Renal cortex interstitium (tissue), 11 donors: ENCODE measurements around the gene ZNF784. TPM values are rescaled to one million over a fixed set of nuclear protein-coding genes. Genes with fewer than 3 reads are reported as not detected.

Source experiments
- DNase-seq, 11 donors: peaks; one replicate each; pipeline ENCODE4 v3.0.0-alpha.2; 2013; ENCODE audit warnings: low read depth in 9 of 11, low spot score in 4 of 11; ENCODE audit errors: extremely low read depth in 1 of 11
- polyA plus RNA-seq, 3 donors: library from polyadenylated mRNA; unstranded; fragments of 120-200 nt; gene quantifications; one replicate each; pipeline ENCODE4 v1.2.1, GENCODE V29; 2013; ENCODE audit not compliant: insufficient read length in 3 of 3

Gene ZNF784
- polyA plus RNA-seq, 3 donors = 8.7 to 13.6 (median 12.7) TPM

GRCh38 chr19:55647732-55648584 is 23.6 kb upstream of the ZNF784 start, which contains the start of gene CCDC106:
Gene CCDC106, plus strand, starts transcription at chr19:55648212. Its CDS starts 835 bp downstream, at chr19:55649047.
- DNase-seq = peak in 5 of 11 donors; percentile 59 to 79 (median 74)

- no peak for DNase-seq
These were observed 22.7 kb upstream of the ZNF784 start for GRCh38 chr19:55646889-55647731.

DNA sequence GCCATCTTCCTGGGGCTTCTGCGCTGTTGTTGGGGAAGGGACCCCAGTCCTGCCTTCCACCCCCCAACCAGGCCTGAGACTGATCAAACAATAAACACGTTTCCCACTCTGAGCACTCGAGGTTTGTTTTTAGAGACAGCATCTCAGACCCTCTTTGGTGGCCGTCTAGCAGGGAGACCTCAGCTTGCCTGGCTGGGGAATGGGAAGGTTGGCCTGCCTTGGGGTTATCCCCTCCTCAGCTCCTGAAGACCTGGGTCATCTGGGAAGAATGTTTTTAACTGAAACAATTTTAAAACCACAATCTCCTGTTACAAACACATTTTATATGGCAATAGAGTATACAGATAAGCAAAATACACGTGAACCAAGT is 21.1 kb upstream of the ZNF784 start:
- DNase-seq = no peak

DNA sequence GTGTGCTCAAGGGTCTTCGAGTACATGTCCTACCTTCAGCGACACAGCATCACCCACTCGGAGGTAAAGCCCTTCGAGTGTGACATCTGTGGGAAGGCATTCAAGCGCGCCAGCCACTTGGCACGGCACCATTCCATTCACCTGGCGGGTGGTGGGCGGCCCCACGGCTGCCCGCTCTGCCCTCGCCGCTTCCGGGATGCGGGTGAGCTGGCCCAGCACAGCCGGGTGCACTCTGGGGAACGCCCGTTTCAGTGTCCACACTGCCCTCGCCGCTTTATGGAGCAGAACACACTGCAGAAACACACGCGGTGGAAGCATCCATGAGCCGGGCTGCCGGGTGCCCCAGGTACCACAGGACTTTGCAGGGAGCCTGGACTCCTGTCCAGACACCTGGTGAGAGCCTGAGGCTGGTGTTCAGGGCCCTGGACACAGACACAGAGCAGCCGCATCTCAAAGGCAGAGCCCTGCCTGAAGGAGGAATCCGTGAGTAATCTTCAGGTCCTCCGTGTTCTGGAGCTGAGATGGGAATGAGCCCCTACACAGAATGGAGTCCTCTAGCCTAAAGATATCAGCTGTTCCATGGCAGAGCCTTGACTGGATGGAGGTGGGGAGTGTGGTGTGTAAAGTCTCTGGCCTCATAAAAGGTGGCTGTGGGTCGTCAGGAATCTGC is 20.6 kb upstream of the ZNF784 start:
- no peak for DNase-seq

DNA sequence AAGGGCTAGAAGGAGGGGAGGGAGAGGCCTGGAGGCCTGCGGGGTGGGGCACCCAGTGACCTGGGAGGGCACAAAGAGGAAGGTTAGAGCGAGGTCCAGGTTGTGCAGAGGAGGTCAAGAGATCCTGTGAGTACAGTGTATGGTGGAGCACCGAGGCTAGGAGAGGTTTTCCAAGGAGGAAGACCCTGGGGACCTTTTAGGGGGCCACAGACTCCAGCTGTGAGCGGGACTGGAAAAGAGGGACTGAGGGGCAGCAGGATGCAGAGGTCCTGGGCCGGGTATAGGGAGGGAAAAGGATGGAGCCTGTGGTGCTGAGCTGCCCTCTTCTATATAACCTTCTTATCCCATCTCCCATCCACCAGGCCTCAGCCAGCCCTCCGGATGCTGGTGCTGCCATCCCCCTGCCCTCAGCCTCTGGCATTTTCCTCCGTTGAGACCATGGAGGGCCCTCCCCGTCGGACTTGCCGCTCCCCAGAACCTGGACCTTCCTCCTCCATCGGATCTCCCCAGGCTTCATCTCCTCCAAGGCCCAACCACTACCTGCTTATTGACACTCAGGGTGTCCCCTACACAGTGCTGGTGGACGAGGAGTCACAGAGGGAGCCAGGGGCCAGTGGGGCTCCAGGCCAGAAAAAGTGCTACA is 19.9 kb upstream of the ZNF784 start:
- no peak for DNase-seq

GRCh38 chr19:55643887-55644176 is 19.5 kb upstream of the ZNF784 start:
- no peak for DNase-seq

GRCh38 chr19:55643003-55643886 is 18.9 kb upstream of the ZNF784 start, which contains the start of gene ZNF581:
Gene ZNF581, plus strand, starts transcription at chr19:55643649. Its CDS starts 923 bp downstream, at chr19:55644572.
- peak in 3 of 11 donors; percentile 54 to 65 (median 62) for DNase-seq

DNA sequence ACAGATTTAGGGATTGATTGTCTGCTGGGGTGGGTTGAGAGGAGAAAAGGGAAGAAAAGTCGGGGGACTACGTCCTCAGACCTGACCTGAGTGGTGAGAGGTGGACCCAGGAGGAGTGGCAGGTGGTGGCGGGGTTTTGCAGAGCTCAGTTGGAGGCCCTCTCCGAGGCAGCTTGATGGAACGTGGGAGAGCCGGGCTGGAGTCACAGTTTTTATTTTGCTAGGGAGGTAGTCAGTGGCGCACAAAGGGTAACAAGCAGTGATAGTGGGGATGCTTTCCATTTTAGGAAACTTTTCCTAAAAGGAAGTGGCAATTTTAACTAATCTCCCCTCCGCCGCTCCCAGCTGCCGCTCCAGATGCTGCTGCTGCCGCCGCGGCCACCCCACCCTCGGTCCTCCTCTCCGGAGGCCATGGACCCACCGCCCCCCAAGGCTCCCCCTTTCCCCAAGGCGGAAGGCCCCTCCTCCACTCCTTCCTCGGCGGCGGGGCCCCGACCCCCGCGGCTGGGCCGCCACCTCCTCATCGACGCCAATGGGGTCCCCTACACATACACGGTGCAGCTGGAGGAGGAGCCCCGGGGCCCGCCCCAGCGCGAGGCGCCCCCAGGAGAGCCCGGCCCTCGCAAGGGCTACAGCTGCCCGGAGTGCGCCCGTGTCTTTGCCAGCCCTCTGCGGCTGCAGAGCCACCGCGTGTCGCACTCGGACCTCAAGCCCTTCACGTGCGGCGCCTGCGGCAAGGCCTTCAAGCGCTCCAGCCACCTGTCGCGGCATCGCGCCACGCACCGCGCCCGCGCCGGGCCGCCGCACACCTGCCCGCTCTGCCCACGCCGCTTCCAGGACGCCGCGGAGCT is 18.0 kb upstream of the ZNF784 start:
- DNase-seq = no peak

- DNase-seq = no peak
These were observed 17.2 kb upstream of the ZNF784 start for GRCh38 chr19:55641426-55642152.

DNA sequence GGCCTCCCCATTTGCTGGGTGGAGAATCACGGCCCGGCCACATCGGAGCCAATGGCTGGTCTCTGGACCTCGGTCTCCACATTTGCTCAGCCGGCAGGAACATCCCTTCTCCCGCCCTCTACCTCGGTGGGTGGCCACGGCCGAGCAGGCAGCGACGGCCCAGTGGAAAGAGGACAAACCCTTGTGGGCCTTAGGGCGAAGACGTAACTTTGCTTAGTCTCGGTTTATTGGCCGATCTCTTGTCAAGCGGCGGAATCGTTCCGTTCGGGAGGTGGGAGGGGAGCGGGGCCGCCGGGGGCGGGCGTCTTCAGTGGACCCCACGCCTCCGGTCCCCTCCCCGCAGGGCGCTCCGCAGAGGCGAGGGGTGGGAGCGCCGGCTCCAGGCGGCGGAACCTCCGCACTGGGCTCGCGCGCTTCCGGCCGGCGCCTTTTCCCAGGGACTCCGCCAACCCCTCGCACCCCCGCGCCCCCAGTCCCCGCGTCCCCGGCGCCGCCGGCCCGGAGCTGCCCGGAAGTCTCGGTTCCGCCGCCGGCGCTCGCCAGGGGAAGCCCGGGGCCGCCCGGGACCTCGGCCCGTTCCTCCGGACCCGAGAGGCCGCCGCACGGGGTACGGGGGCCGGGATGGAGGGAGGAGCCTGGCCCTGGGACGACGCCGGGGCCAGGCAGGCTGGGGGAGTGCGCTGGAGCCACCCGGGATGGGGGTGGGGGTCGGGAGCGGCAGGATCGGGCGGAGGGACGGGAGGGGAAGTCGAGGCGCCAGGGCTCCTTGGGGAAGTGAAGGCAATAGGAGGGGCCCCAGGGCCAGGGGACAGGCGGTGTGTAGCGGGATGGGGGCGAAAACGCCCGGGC is 16.4 kb upstream of the ZNF784 start, which contains the start of gene ZNF580:
Gene ZNF580, plus strand, starts transcription at position 426 of the 849 bp plus-strand sequence. CDS start 1,507 bp downstream, outside the sequence.
- DNase-seq = peak in 6 of 11 donors; percentile 53 to 69 (median 62)

- DNase-seq = peak in 3 of 11 donors; percentile 57
These were observed 15.7 kb upstream of the ZNF784 start for GRCh38 chr19:55640043-55640576.

GRCh38 chr19:55638864-55639359 is 14.5 kb upstream of the ZNF784 start:
- no peak for DNase-seq

DNA sequence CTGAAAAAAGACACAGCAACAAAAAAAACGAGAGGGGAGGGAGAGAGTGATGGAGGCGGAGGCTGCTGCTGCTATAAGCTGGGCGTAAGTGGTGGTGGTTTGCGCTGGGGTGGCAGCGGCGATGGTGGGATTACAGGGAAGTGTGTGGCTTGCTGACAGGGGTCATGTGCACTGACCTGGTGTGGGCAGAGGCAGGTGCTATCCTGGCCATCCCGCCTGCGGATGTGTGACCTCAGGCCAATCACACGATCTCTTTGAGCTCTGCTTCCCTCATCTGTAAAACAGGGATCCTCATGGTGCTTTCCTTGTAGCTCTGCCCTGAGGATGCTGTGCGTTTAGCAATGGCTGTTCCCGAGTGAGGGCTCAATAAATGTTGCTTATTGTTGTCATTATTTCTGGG is 13.2 kb upstream of the ZNF784 start:
- no peak for DNase-seq

- DNase-seq = no peak
These were observed 12.4 kb upstream of the ZNF784 start for GRCh38 chr19:55636723-55637122.

DNA sequence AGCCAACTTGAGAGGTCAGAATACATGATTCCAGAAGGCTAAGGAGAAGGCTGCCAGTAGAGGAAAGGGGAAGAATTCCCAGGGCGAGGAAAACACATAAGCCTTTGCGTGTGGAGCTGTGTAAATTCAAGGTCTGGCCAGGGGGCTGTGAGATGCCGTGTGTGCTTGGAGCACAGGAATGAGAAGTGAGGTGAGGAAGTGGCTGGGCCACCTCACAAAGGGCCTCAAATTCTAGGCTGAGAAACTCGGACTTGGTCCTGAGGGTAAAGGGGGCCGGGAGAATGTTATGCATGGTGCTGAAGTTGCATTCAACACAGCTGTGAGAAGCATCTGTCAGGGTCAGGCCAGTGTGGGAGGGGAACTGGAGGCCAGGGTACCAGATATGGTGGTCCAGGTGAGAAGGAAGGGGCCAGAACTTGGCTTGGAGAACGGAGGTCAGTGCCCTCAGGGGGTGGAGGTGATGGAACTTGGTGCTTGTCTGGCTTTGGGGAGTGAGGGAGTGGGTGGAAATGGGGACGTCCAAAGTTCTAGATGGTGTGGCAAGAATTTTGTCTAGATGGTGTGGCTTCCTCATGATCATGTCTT is 11.6 kb upstream of the ZNF784 start:
- DNase-seq = no peak
